DND-41 (cell line): ENCODE measurements around the gene KCNT1.

Experiments used
- ATAC-seq: fragments of 200-7000 bp; cut with Tn5 transposase; 3 replicates; pipeline ENCODE4 v1.9.1; 2021; ENCODE audit warnings: low read depth; ENCODE audit not compliant: insufficient read depth
- DNase-seq: peaks from one replicate; pipeline ENCODE4 v3.0.0-alpha.2; 2020
- H2AFZ ChIP-seq: 2 replicates; pipeline ENCODE4 v1.6.0; 2012; ENCODE audit warnings: low read depth, low read length
- H3K27ac ChIP-seq: 2 replicates; pipeline ENCODE4 v1.5.1; 2012; ENCODE audit warnings: low read length, inconsistent platforms
- H3K27me3 ChIP-seq: fragments of 200-600 bp; sonication (generic); 2 replicates; pipeline ENCODE4 v1.6.0; 2012; ENCODE audit warnings: low read length, mild to moderate bottlenecking, inconsistent platforms; ENCODE audit not compliant: insufficient read depth, poor library complexity
- H3K36me3 ChIP-seq: 2 replicates; pipeline ENCODE4 v1.5.1; 2012; ENCODE audit warnings: low read length, inconsistent platforms; ENCODE audit not compliant: insufficient read depth
- H3K4me1 ChIP-seq: 2 replicates; pipeline ENCODE4 v1.5.1; 2012; ENCODE audit warnings: mild to moderate bottlenecking, low read length; ENCODE audit not compliant: insufficient read depth
- H3K4me2 ChIP-seq: 2 replicates; pipeline ENCODE4 v1.6.0; 2012; ENCODE audit warnings: mild to moderate bottlenecking, moderate library complexity, low read length, inconsistent platforms; ENCODE audit not compliant: insufficient read depth
- H3K4me3 ChIP-seq, 2 experiments: fragments of 200-600 bp in 1 of 2; shearing (Covaris generic) in 1 of 2; 2 replicates each; pipeline ENCODE4 v1.5.1; 2012 to 2016; ENCODE audit warnings: inconsistent platforms in 2 of 2, low read length in 2 of 2, mild to moderate bottlenecking in 2 of 2, low read depth in 1 of 2, moderate library complexity in 1 of 2
- H3K79me2 ChIP-seq: 2 replicates; pipeline ENCODE4 v1.6.0; 2012; ENCODE audit warnings: low read length, inconsistent platforms; ENCODE audit not compliant: insufficient read depth
- H3K9ac ChIP-seq: 2 replicates; pipeline ENCODE4 v1.6.0; 2012; ENCODE audit warnings: low read depth, mild to moderate bottlenecking, inconsistent platforms, low read length, moderate library complexity
- H3K9me3 ChIP-seq: 2 replicates; pipeline ENCODE4 v1.5.1; 2012; ENCODE audit warnings: low read length, moderate library complexity, mild to moderate bottlenecking, inconsistent platforms; ENCODE audit not compliant: insufficient read depth, severe bottlenecking
- H4K20me1 ChIP-seq: 2 replicates; pipeline ENCODE4 v1.6.0; 2012; ENCODE audit warnings: low read length; ENCODE audit not compliant: insufficient read depth
- CTCF ChIP-seq: IDR thresholded peaks from 2 replicates; pipeline ENCODE4 v1.5.1; 2012; ENCODE audit warnings: borderline replicate concordance, low read length, moderate library complexity, mild to moderate bottlenecking; ENCODE audit not compliant: poor library complexity, severe bottlenecking; ENCODE audit errors: extremely low read depth
- EZH2 ChIP-seq: IDR thresholded peaks from 3 replicates; pipeline ENCODE4 v1.6.1; 2012; ENCODE audit warnings: borderline replicate concordance, low read depth, mild to moderate bottlenecking, moderate library complexity, low read length, inconsistent platforms; ENCODE audit not compliant: severe bottlenecking

Gene KCNT1

GRCh38 chr9:135756576-135756975 is 54.6 kb downstream of the KCNT1 start:
- Histone ChIP-seq H3K27ac (no peak overlapping the region), H4K20me1 (no peaks in the 10 kb centered on the region), H3K36me3 (no peaks in the 10 kb centered on the region), H3K9ac (no peak overlapping the region), H3K4me3 (no peak overlapping the region), H3K79me2 (no peaks in the 10 kb centered on the region), H3K4me1 (no peaks in the 10 kb centered on the region), H3K27me3 (no peaks in the 10 kb centered on the region), H2AFZ (no peak overlapping the region), H3K4me2 (no peak overlapping the region), H3K9me3 (no peaks in the 10 kb centered on the region)
- no peak for DNase-seq
- ATAC-seq, result no peak
- no peak for TF ChIP-seq EZH2
- no peak for TF ChIP-seq CTCF

DNA sequence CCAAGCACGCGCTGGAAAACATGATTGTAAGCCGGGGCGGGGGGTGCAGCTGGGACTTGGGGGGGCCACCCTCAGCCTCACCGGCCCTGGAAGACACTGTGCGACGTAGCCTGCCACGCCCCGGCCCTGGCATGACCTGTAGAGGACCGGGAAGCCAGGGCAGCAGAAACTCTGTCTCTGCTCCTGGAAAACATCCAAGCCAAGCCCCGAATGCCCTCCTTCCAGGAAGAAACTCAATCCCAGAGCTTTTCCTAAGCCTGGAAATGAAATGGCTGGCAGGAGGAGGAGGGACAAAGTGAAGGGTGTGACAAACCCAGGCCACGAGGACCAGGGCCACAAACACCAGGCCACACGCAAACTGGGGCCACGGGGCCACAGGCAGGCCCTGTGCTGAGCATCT is 55.4 kb downstream of the KCNT1 start:
- Histone ChIP-seq H3K9me3 (no peaks in the 10 kb centered on the region), H2AFZ (no peak overlapping the region), H3K9ac (no peak overlapping the region), H3K4me3 (no peak overlapping the region), H3K27ac (no peak overlapping the region), H3K4me1 (no peaks in the 10 kb centered on the region), H3K36me3 (no peaks in the 10 kb centered on the region), H3K79me2 (no peaks in the 10 kb centered on the region), H3K27me3 (no peaks in the 10 kb centered on the region), H3K4me2 (no peak overlapping the region), H4K20me1 (no peaks in the 10 kb centered on the region)
- ATAC-seq (no peak), DNase-seq (no peak)
- no peak for TF ChIP-seq CTCF
- no peak for TF ChIP-seq EZH2

- no peaks in the 10 kb centered on the region for H3K27me3 ChIP-seq
- no peak overlapping the region for H3K4me3 ChIP-seq
- DNase-seq (no peak), ATAC-seq (no peak)
- H4K20me1 ChIP-seq, result no peaks in the 10 kb centered on the region
- no peak overlapping the region for H3K4me2 ChIP-seq
- TF ChIP-seq EZH2 (no peak), CTCF (no peak)
- no peak overlapping the region for H3K9ac ChIP-seq
- no peaks in the 10 kb centered on the region for H3K4me1 ChIP-seq
- H3K9me3 ChIP-seq, result no peaks in the 10 kb centered on the region
- H2AFZ ChIP-seq, result no peak overlapping the region
- no peaks in the 10 kb centered on the region for H3K79me2 ChIP-seq
- no peak overlapping the region for H3K27ac ChIP-seq
- no peaks in the 10 kb centered on the region for H3K36me3 ChIP-seq
Observed at GRCh38 chr9:135758056-135758455, 56.1 kb downstream of the KCNT1 start.

DNA sequence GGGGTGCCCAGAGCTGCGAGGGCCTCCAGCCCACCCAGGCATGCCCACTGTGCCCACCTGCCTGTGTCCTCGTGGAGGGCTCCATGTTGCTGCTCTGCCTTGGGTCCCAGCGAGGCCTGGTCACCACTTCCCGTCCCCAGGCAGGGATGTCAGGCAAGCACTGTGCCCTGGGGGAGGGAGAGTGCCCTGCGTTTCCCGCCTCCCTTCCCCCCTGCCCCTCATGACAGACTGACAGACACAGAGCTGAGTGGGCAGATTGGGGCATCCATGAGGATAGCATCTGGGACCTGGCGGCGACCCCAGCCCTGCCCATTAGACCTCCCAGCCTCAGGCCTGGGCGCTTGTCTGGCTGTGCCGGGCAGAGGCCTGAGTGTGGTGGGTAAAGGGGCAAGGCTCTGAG is 56.9 kb downstream of the KCNT1 start:
- H3K27ac ChIP-seq, result no peak overlapping the region
- no peaks in the 10 kb centered on the region for H3K9me3 ChIP-seq
- H3K4me2 ChIP-seq, result no peak overlapping the region
- no peak overlapping the region for H3K4me3 ChIP-seq
- H3K79me2 ChIP-seq, result no peaks in the 10 kb centered on the region
- no peaks in the 10 kb centered on the region for H4K20me1 ChIP-seq
- H3K36me3 ChIP-seq, result no peaks in the 10 kb centered on the region
- TF ChIP-seq CTCF (no peak), EZH2 (no peak)
- no peaks in the 10 kb centered on the region for H3K4me1 ChIP-seq
- H2AFZ ChIP-seq, result no peak overlapping the region
- DNase-seq (no peak), ATAC-seq (no peak)
- no peak overlapping the region for H3K9ac ChIP-seq
- H3K27me3 ChIP-seq, result no peaks in the 10 kb centered on the region
